Measurements from ENCODE around the gene NPR2.

Gene NPR2

DNA sequence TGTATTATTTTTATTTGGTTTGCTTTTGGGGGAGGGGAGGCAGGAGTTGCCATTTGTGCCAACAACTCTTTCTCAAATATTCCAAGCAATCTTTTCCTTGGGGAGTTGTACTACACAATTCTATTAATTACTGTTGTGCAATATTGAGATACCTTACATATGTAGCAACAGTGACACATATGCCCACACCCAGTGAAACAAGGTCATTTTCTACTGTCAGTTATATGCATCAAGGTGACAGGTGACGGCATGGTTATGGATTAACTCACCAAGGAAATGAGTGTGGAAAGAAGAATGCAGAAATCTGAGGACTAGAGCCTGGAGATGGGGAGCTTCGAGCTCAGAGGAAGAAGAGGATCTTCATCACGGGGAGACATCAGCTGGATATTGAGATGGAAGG is 19.4 kb upstream of the NPR2 start:
- ATAC-seq (ENCODE audit: insufficient read depth, low read depth) (no peak), DNase-seq (no peak)
- peaks cover 3% of the 10 kb centered on the region for H4K20me1 ChIP-seq (ENCODE audit: insufficient read depth, low read length)
- peaks cover 17% of the 10 kb centered on the region for H3K79me2 ChIP-seq (ENCODE audit: insufficient read depth, low read length)
- H3K27me3 ChIP-seq (ENCODE audit: insufficient read depth, low read length, poor library complexity) = no peaks in the 10 kb centered on the region
- TF ChIP-seq, protein P1, sequence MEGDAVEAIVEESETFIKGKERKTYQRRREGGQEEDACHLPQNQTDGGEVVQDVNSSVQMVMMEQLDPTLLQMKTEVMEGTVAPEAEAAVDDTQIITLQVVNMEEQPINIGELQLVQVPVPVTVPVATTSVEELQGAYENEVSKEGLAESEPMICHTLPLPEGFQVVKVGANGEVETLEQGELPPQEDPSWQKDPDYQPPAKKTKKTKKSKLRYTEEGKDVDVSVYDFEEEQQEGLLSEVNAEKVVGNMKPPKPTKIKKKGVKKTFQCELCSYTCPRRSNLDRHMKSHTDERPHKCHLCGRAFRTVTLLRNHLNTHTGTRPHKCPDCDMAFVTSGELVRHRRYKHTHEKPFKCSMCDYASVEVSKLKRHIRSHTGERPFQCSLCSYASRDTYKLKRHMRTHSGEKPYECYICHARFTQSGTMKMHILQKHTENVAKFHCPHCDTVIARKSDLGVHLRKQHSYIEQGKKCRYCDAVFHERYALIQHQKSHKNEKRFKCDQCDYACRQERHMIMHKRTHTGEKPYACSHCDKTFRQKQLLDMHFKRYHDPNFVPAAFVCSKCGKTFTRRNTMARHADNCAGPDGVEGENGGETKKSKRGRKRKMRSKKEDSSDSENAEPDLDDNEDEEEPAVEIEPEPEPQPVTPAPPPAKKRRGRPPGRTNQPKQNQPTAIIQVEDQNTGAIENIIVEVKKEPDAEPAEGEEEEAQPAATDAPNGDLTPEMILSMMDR (IDR thresholded peaks at IDR 0.05; ENCODE audit: borderline replicate concordance, extremely low read depth, low read length, poor library complexity, severe bottlenecking) = no peak
- no peak for TF ChIP-seq EZH2 (IDR thresholded peaks at IDR 0.05; ENCODE audit: borderline replicate concordance, low read depth, low read length, severe bottlenecking)
- no peak overlapping the region for H3K4me3 ChIP-seq (ENCODE audit: low read depth in 1 of 2, low read length in 2 of 2)
- H3K27ac ChIP-seq (ENCODE audit: low read length) = no peak overlapping the region
- H2AFZ ChIP-seq (ENCODE audit: low read depth, low read length) = no peak overlapping the region
- no peak overlapping the region for H3K4me2 ChIP-seq (ENCODE audit: insufficient read depth, low read length)
- no peaks in the 10 kb centered on the region for H3K4me1 ChIP-seq (ENCODE audit: insufficient read depth, low read length)
- H3K9me3 ChIP-seq (ENCODE audit: insufficient read depth, low read length, severe bottlenecking) = no peaks in the 10 kb centered on the region
- H3K9ac ChIP-seq (ENCODE audit: low read depth, low read length) = no peak overlapping the region
- peaks cover 5% of the 10 kb centered on the region; the same call in 1 of the 2 replicates for H3K36me3 ChIP-seq (ENCODE audit: insufficient read depth, low read length)

DNA sequence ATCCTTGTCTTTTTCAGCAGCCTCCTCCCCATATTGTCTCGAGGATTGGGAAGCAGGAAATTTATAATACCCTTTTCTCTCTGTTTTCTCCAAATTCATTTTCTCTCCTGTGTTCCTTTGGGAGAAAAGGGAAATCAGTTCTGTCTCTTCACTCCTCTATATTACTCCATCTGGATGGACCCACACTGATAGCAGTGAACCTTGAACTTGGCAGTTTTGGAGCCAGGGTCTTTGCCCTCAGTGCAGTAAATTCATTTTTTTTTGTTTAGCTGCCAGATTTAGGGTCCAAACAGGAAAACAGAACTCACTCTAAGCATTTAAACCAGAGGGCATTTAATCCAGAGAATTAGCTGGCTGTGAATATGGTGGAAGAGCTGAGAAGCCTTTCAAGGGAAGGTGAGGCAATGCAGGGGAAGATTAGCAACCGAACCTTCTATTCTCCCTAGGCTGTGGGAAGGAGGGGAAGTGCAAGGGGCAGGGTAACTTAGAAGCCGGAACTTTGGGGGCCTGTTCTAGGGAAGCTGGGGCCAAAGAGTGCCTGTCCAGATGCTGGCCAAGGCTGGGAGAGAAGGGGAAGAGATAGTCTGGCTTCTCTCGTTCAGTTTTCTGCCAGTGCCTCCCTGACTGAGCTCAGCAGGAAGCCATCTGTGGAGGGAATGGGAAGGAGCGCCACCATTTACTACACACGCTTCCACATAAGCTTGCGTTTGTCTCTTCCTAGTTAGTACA is 16.3 kb upstream of the NPR2 start:
- DNase-seq (no peak), ATAC-seq (ENCODE audit: insufficient read depth, low read depth) (no peak)
- Histone ChIP-seq H3K4me2 (ENCODE audit: insufficient read depth, low read length) (no peak overlapping the region), H4K20me1 (ENCODE audit: insufficient read depth, low read length) (peaks cover under 1% of the 10 kb centered on the region), H3K9me3 (ENCODE audit: insufficient read depth, low read length, severe bottlenecking) (no peaks in the 10 kb centered on the region), H3K79me2 (ENCODE audit: insufficient read depth, low read length) (peaks cover 5% of the 10 kb centered on the region; the same call in 1 of the 2 replicates), H3K27me3 (ENCODE audit: insufficient read depth, low read length, poor library complexity) (no peaks in the 10 kb centered on the region), H3K4me3 (ENCODE audit: low read depth in 1 of 2, low read length in 2 of 2) (no peak overlapping the region), H3K36me3 (ENCODE audit: insufficient read depth, low read length) (peaks cover 5% of the 10 kb centered on the region; the same call in 1 of the 2 replicates), H2AFZ (ENCODE audit: low read depth, low read length) (no peak overlapping the region), H3K27ac (ENCODE audit: low read length) (no peak overlapping the region), H3K4me1 (ENCODE audit: insufficient read depth, low read length) (no peaks in the 10 kb centered on the region), H3K9ac (ENCODE audit: low read depth, low read length) (no peak overlapping the region)
- TF ChIP-seq, protein P1 (IDR thresholded peaks at IDR 0.05; ENCODE audit: borderline replicate concordance, extremely low read depth, low read length, poor library complexity, severe bottlenecking) = no peak
- TF ChIP-seq EZH2 (IDR thresholded peaks at IDR 0.05; ENCODE audit: borderline replicate concordance, low read depth, low read length, severe bottlenecking) = no peak

GRCh38 chr9:35776018-35776417 is 15.4 kb upstream of the NPR2 start:
- no peak for DNase-seq
- Histone ChIP-seq H3K27me3 (ENCODE audit: insufficient read depth, low read length, poor library complexity) (no peaks in the 10 kb centered on the region), H3K36me3 (ENCODE audit: insufficient read depth, low read length) (peaks cover 5% of the 10 kb centered on the region; the same call in 1 of the 2 replicates), H3K9ac (ENCODE audit: low read depth, low read length) (no peak overlapping the region), H3K4me3 (ENCODE audit: low read depth in 1 of 2, low read length in 2 of 2) (no peak overlapping the region), H3K4me2 (ENCODE audit: insufficient read depth, low read length) (no peak overlapping the region), H2AFZ (ENCODE audit: low read depth, low read length) (no peak overlapping the region), H3K9me3 (ENCODE audit: insufficient read depth, low read length, severe bottlenecking) (no peaks in the 10 kb centered on the region), H3K27ac (ENCODE audit: low read length) (no peak overlapping the region), H3K4me1 (ENCODE audit: insufficient read depth, low read length) (no peaks in the 10 kb centered on the region), H3K79me2 (ENCODE audit: insufficient read depth, low read length) (peaks cover 4% of the 10 kb centered on the region; the same call in 1 of the 2 replicates), H4K20me1 (ENCODE audit: insufficient read depth, low read length) (no peaks in the 10 kb centered on the region; the same call in 1 of the 2 replicates)
- TF ChIP-seq, protein P1 (IDR thresholded peaks at IDR 0.05; ENCODE audit: borderline replicate concordance, extremely low read depth, low read length, poor library complexity, severe bottlenecking) = no peak
- TF ChIP-seq EZH2 (IDR thresholded peaks at IDR 0.05; ENCODE audit: borderline replicate concordance, low read depth, low read length, severe bottlenecking) = no peak
- ATAC-seq (ENCODE audit: insufficient read depth, low read depth) = no peak

Measured in DND-41 (cell line).